H9 (cell line): ENCODE measurements around the gene LARGE1. TPM values are rescaled to one million over a fixed set of nuclear protein-coding genes. Genes with fewer than 3 reads are reported as not detected.

ENCODE experiments used
- DNase-seq: peaks from one replicate; pipeline ENCODE4 v3.0.0-alpha.2; 2017
- H2AFZ ChIP-seq: one replicate; pipeline ENCODE4 v1.6.1; 2013; ENCODE audit warnings: mild to moderate bottlenecking, low read length, control low read depth, moderate library complexity
- H2AK5ac ChIP-seq: 2 replicates; pipeline ENCODE4 v1.6.1; 2013; ENCODE audit warnings: low read length, control low read depth, mixed read lengths; ENCODE audit not compliant: insufficient read length
- H2BK120ac ChIP-seq: one replicate; pipeline ENCODE4 v1.6.1; 2013; ENCODE audit warnings: low read depth, mild to moderate bottlenecking, low read length, control low read depth, inconsistent platforms; ENCODE audit not compliant: poor library complexity, severe bottlenecking
- H2BK12ac ChIP-seq: 2 replicates; pipeline ENCODE4 v1.6.1; 2013; ENCODE audit warnings: low read length, control low read depth, mixed read lengths, low read depth; ENCODE audit not compliant: insufficient read length
- H2BK15ac ChIP-seq: 2 replicates; pipeline ENCODE4 v1.6.1; 2013; ENCODE audit warnings: low read depth, low read length, control low read depth
- H2BK20ac ChIP-seq: one replicate; pipeline ENCODE4 v1.6.1; 2013; ENCODE audit warnings: low read depth, mild to moderate bottlenecking, low read length, control low read depth, inconsistent platforms; ENCODE audit not compliant: poor library complexity, severe bottlenecking
- H2BK5ac ChIP-seq: 2 replicates; pipeline ENCODE4 v1.6.1; 2013; ENCODE audit warnings: low read length, control low read depth, mixed read lengths; ENCODE audit not compliant: insufficient read length
- H3K14ac ChIP-seq: 2 replicates; pipeline ENCODE4 v1.6.1; 2013; ENCODE audit warnings: low read length, control low read depth; ENCODE audit not compliant: insufficient read depth
- H3K18ac ChIP-seq: 2 replicates; pipeline ENCODE4 v1.6.1; 2013; ENCODE audit warnings: low read depth, mild to moderate bottlenecking, mixed read lengths, low read length, control low read depth; ENCODE audit not compliant: insufficient read length
- H3K23ac ChIP-seq: 2 replicates; pipeline ENCODE4 v1.6.1; 2013; ENCODE audit warnings: low read length, control low read depth, mixed read lengths, low read depth; ENCODE audit not compliant: insufficient read length
- H3K23me2 ChIP-seq: 2 replicates; pipeline ENCODE4 v1.6.1; 2013; ENCODE audit warnings: low read depth, mild to moderate bottlenecking, mixed read lengths, low read length, control low read depth; ENCODE audit not compliant: insufficient read length, poor library complexity, severe bottlenecking
- H3K27ac ChIP-seq: 2 replicates; pipeline ENCODE4 v1.5.1; 2013; ENCODE audit warnings: low read length, control low read depth, mixed read lengths, low read depth; ENCODE audit not compliant: insufficient read length
- H3K27me3 ChIP-seq: 2 replicates; pipeline ENCODE4 v1.6.1; 2013; ENCODE audit warnings: low read length, control low read depth, inconsistent platforms; ENCODE audit not compliant: insufficient read depth
- H3K4ac ChIP-seq: 2 replicates; pipeline ENCODE4 v1.6.1; 2013; ENCODE audit warnings: low read depth, mild to moderate bottlenecking, control low read depth, inconsistent platforms, low read length, moderate library complexity
- H3K4me1 ChIP-seq: 2 replicates; pipeline ENCODE4 v1.6.1; 2013; ENCODE audit warnings: low read length, control low read depth, inconsistent platforms; ENCODE audit not compliant: insufficient read depth
- H3K4me2 ChIP-seq: 2 replicates; pipeline ENCODE4 v1.6.1; 2013; ENCODE audit warnings: low read length, control low read depth, mixed read lengths; ENCODE audit not compliant: insufficient read length, insufficient read depth
- H3K56ac ChIP-seq: 2 replicates; pipeline ENCODE4 v1.6.1; 2013; ENCODE audit warnings: low read depth, mild to moderate bottlenecking, mixed read lengths, low read length, control low read depth; ENCODE audit not compliant: insufficient read length
- H3K79me1 ChIP-seq: 2 replicates; pipeline ENCODE4 v1.6.1; 2013; ENCODE audit warnings: low read depth, mild to moderate bottlenecking, moderate library complexity, low read length, control low read depth, inconsistent platforms; ENCODE audit not compliant: insufficient read depth, poor library complexity, severe bottlenecking
- H3K79me2 ChIP-seq: 2 replicates; pipeline ENCODE4 v1.6.1; 2013; ENCODE audit warnings: low read length, control low read depth, inconsistent platforms; ENCODE audit not compliant: insufficient read depth
- H3K9ac ChIP-seq: 2 replicates; pipeline ENCODE4 v1.6.1; 2013; ENCODE audit warnings: low read length, control low read depth, mixed read lengths; ENCODE audit not compliant: insufficient read length; ENCODE audit errors: extremely low read depth
- H3K9me3 ChIP-seq: one replicate; pipeline ENCODE4 v1.6.1; 2013; ENCODE audit warnings: low read depth, low read length, inconsistent platforms; ENCODE audit not compliant: control insufficient read depth
- H3T11ph ChIP-seq: one replicate; pipeline ENCODE4 v1.6.1; 2013; ENCODE audit warnings: mild to moderate bottlenecking, low read length, control low read depth, inconsistent platforms
- H4K20me1 ChIP-seq: one replicate; pipeline ENCODE4 v1.6.1; 2013; ENCODE audit not compliant: control insufficient read depth, insufficient read length, insufficient read depth
- H4K5ac ChIP-seq: 2 replicates; pipeline ENCODE4 v1.6.1; 2013; ENCODE audit warnings: low read depth, mild to moderate bottlenecking, mixed read lengths, low read length, control low read depth; ENCODE audit not compliant: insufficient read length
- H4K8ac ChIP-seq: replicated peaks from 2 replicates; pipeline ENCODE4 v1.6.1; 2013; ENCODE audit warnings: low read length, control low read depth, mixed read lengths, low read depth; ENCODE audit not compliant: insufficient read length
- H4K91ac ChIP-seq: 2 replicates; pipeline ENCODE4 v1.6.1; 2013; ENCODE audit warnings: low read depth, mild to moderate bottlenecking, moderate library complexity, mixed read lengths, low read length, control low read depth; ENCODE audit not compliant: insufficient read length
- H3K27ac Mint-ChIP-seq, 3 experiments: 2 replicates in 2 of 3; 3 replicates in 1 of 3; pipeline ENCODE4 v1.8.0; 2020 to 2021; ENCODE audit warnings: mixed read lengths in 3 of 3, mild to moderate bottlenecking in 1 of 3, moderate library complexity in 1 of 3
- H3K27me3 Mint-ChIP-seq: 2 replicates; pipeline ENCODE4 v1.8.0; 2021; ENCODE audit warnings: low read depth, mild to moderate bottlenecking, moderate library complexity, mixed read lengths
- H3K36me3 Mint-ChIP-seq, 3 experiments: 2 replicates in 2 of 3; 3 replicates in 1 of 3; pipeline ENCODE4 v1.8.0; 2020 to 2021; ENCODE audit warnings: low read depth in 3 of 3, mixed read lengths in 3 of 3; ENCODE audit not compliant: insufficient read depth in 1 of 3
- H3K4me1 Mint-ChIP-seq, 2 experiments: 2 replicates each; pipeline ENCODE4 v1.8.0; 2020; ENCODE audit warnings: mixed read lengths in 2 of 2
- H3K4me3 Mint-ChIP-seq, 2 experiments: 2 replicates in 1 of 2; 3 replicates in 1 of 2; pipeline ENCODE4 v1.8.0; 2020 to 2021; ENCODE audit warnings: mild to moderate bottlenecking in 2 of 2, mixed read lengths in 2 of 2, moderate library complexity in 1 of 2
- H3K9me3 Mint-ChIP-seq, 2 experiments: 2 replicates in 1 of 2; 3 replicates in 1 of 2; pipeline ENCODE4 v1.8.0; 2020; ENCODE audit warnings: mild to moderate bottlenecking in 2 of 2, mixed read lengths in 2 of 2, moderate library complexity in 1 of 2
- total RNA-seq: library from RNA; stranded (reverse); gene quantifications from 2 replicates; pipeline ENCODE4 v1.2.1, GENCODE V29; 2021
- TF ChIP-seq, protein P1 (sequence below): fragments of 200-600 bp; sonication (generic); conservative IDR thresholded peaks from 3 replicates; pipeline ENCODE4 v1.8.0; 2021; ENCODE audit warnings: antibody characterized with exemption, mild to moderate bottlenecking

LARGE1 gene
- total RNA-seq, 1 experiment from 2014 or later, result 43.5 TPM

DNA sequence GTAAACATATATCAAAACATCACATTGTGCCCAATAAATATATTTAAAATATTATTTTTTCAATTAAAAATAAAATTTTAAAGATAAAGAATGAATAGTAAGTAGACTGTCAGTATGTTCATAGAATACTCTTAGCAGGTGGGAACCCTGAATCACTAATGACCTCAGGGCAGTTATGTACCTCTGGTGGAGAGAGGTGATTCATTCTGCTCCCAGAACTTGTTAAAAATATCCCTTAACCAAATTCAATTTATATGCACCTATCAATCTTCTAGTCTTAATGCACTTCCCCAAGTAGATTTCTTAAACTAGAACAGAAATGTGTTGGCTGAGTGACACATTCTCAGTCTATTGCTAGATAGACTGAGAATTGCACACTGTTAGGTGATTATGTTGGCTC is 678.2 kb downstream of the LARGE1 start:
- Histone ChIP-seq H2BK12ac (no peak overlapping the region), H3K79me2 (no peaks in the 10 kb centered on the region; the same call in 1 of the 2 replicates), H3K9me3 (no peaks in the 10 kb centered on the region), H4K8ac (no peak overlapping the region), H3K14ac (no peak overlapping the region), H3K27me3 (no peaks in the 10 kb centered on the region; the same call in 1 of the 2 replicates), H2AK5ac (no peak overlapping the region), H4K5ac (no peak overlapping the region), H2AFZ (no peak overlapping the region), H4K91ac (no peak overlapping the region), H3K4me1 (no peaks in the 10 kb centered on the region), H2BK20ac (no peak overlapping the region), H4K20me1 (no peaks in the 10 kb centered on the region), H2BK5ac (no peak overlapping the region), H3K4me2 (no peak overlapping the region), H3T11ph (no peak overlapping the region), H3K27ac (no peak overlapping the region), H3K4ac (no peak overlapping the region), H3K56ac (no peak overlapping the region), H2BK120ac (no peak overlapping the region), H3K9ac (no peak overlapping the region), H3K23ac (no peak overlapping the region), H3K23me2 (no peaks in the 10 kb centered on the region), H3K79me1 (no peaks in the 10 kb centered on the region), H2BK15ac (no peak overlapping the region), H3K18ac (no peak overlapping the region)
- Mint-ChIP-seq H3K27ac (no peak overlapping the region), H3K27me3 (peaks cover 62% of the 10 kb centered on the region), H3K36me3 (no peaks in the 10 kb centered on the region), H3K4me3 (no peak overlapping the region), H3K4me1 (no peaks in the 10 kb centered on the region), H3K9me3 (peaks cover 12 to 20% of the 10 kb centered on the region in 2 experiments)
- TF ChIP-seq, protein P1, sequence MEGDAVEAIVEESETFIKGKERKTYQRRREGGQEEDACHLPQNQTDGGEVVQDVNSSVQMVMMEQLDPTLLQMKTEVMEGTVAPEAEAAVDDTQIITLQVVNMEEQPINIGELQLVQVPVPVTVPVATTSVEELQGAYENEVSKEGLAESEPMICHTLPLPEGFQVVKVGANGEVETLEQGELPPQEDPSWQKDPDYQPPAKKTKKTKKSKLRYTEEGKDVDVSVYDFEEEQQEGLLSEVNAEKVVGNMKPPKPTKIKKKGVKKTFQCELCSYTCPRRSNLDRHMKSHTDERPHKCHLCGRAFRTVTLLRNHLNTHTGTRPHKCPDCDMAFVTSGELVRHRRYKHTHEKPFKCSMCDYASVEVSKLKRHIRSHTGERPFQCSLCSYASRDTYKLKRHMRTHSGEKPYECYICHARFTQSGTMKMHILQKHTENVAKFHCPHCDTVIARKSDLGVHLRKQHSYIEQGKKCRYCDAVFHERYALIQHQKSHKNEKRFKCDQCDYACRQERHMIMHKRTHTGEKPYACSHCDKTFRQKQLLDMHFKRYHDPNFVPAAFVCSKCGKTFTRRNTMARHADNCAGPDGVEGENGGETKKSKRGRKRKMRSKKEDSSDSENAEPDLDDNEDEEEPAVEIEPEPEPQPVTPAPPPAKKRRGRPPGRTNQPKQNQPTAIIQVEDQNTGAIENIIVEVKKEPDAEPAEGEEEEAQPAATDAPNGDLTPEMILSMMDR, result no peak
- no peak for DNase-seq
